ENCODE measurements around the gene GAB2.

The GAB2 gene

GRCh38 chr11:78195917-78196560 is 221.6 kb downstream of the GAB2 start:
- no peak for TF ChIP-seq FOXP2 (optimal IDR thresholded peaks at IDR 0.05; ENCODE audit: borderline replicate concordance, extremely low read depth, extremely low read length, insufficient read depth)
- no peak for TF ChIP-seq TAF1 (IDR thresholded peaks at IDR 0.05; ENCODE audit: borderline replicate concordance, insufficient read depth, low read length)
- TF ChIP-seq SIN3A (IDR thresholded peaks at IDR 0.05; ENCODE audit: borderline replicate concordance, insufficient read depth, low read length) = no peak
- TF ChIP-seq POLR2AphosphoS5 (IDR thresholded peaks at IDR 0.05; ENCODE audit: low read depth, low read length) = no peak
- TF ChIP-seq REST (IDR thresholded peaks at IDR 0.05; ENCODE audit: insufficient read depth in 1 of 2, low read depth in 2 of 2, low read length in 2 of 2) = no peak

- TF ChIP-seq TAF1 (IDR thresholded peaks at IDR 0.05; ENCODE audit: borderline replicate concordance, insufficient read depth, low read length) (no peak), REST (IDR thresholded peaks at IDR 0.05; ENCODE audit: insufficient read depth in 1 of 2, low read depth in 2 of 2, low read length in 2 of 2) (no peak), SIN3A (IDR thresholded peaks at IDR 0.05; ENCODE audit: borderline replicate concordance, insufficient read depth, low read length) (no peak), POLR2AphosphoS5 (IDR thresholded peaks at IDR 0.05; ENCODE audit: low read depth, low read length) (no peak), FOXP2 (optimal IDR thresholded peaks at IDR 0.05; ENCODE audit: borderline replicate concordance, extremely low read depth, extremely low read length, insufficient read depth) (no peak)
Measured at GRCh38 chr11:78194490-78194889, 223.1 kb downstream of the GAB2 start.

- no peak for TF ChIP-seq REST (IDR thresholded peaks at IDR 0.05; ENCODE audit: insufficient read depth in 1 of 2, low read depth in 2 of 2, low read length in 2 of 2)
- no peak for TF ChIP-seq TAF1 (IDR thresholded peaks at IDR 0.05; ENCODE audit: borderline replicate concordance, insufficient read depth, low read length)
- no peak for TF ChIP-seq POLR2AphosphoS5 (IDR thresholded peaks at IDR 0.05; ENCODE audit: low read depth, low read length)
- no peak for TF ChIP-seq FOXP2 (optimal IDR thresholded peaks at IDR 0.05; ENCODE audit: borderline replicate concordance, extremely low read depth, extremely low read length, insufficient read depth)
- TF ChIP-seq SIN3A (IDR thresholded peaks at IDR 0.05; ENCODE audit: borderline replicate concordance, insufficient read depth, low read length) = no peak
Measured at GRCh38 chr11:78193806-78194205, 223.8 kb downstream of the GAB2 start.

- TF ChIP-seq SIN3A (IDR thresholded peaks at IDR 0.05; ENCODE audit: borderline replicate concordance, insufficient read depth, low read length) (no peak), POLR2AphosphoS5 (IDR thresholded peaks at IDR 0.05; ENCODE audit: low read depth, low read length) (no peak), REST (IDR thresholded peaks at IDR 0.05; ENCODE audit: insufficient read depth in 1 of 2, low read depth in 2 of 2, low read length in 2 of 2) (no peak), FOXP2 (optimal IDR thresholded peaks at IDR 0.05; ENCODE audit: borderline replicate concordance, extremely low read depth, extremely low read length, insufficient read depth) (no peak), TAF1 (IDR thresholded peaks at IDR 0.05; ENCODE audit: borderline replicate concordance, insufficient read depth, low read length) (no peak)
Measured at GRCh38 chr11:78192911-78193351, 224.7 kb downstream of the GAB2 start.
